Measurements from ENCODE around the gene DZIP1. TPM values are rescaled to one million over a fixed set of nuclear protein-coding genes. Genes with fewer than 3 reads are reported as not detected.

The DZIP1 gene
- total RNA-seq, 1 experiment from 2014 or later = 31.0 TPM

DNA sequence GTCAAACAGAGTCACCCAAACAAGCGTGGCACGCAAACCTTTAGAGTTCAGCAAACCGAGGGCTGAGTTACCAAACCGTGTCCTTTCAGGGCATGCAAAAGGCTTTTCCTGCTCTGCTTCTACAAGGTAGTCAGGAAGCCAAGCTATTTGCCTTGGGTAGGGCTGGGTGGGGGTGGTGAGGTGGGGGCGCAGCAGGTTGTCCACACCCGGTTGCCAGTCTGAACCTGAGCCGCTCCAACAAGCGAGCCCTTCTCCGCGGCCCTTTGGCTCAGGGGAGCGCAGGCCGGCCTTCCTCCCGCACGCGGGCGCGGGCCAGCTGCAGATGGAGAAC lies 92.3 kb downstream of the DZIP1 start:
- ATAC-seq (no peak), DNase-seq (ENCODE audit: low spot score) (no peak)
- TF ChIP-seq JAZF1 (CRISPR knock-in tag; IDR thresholded peaks at IDR 0.05) = no peak
- TF ChIP-seq TP53 (CRISPR knock-in tag; IDR thresholded peaks at IDR 0.05) = 0 out of 2 replicates have a peak, but pooled peaks have one; percentile 32
- TF ChIP-seq, protein P1, sequence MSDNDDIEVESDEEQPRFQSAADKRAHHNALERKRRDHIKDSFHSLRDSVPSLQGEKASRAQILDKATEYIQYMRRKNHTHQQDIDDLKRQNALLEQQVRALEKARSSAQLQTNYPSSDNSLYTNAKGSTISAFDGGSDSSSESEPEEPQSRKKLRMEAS (CRISPR knock-in tag; IDR thresholded peaks at IDR 0.05) = peak; percentile 50
- TF ChIP-seq, protein P2, sequence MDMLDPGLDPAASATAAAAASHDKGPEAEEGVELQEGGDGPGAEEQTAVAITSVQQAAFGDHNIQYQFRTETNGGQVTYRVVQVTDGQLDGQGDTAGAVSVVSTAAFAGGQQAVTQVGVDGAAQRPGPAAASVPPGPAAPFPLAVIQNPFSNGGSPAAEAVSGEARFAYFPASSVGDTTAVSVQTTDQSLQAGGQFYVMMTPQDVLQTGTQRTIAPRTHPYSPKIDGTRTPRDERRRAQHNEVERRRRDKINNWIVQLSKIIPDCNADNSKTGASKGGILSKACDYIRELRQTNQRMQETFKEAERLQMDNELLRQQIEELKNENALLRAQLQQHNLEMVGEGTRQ (CRISPR knock-in tag; IDR thresholded peaks at IDR 0.05) = 0 out of 2 replicates have a peak, but pooled peaks have one; percentile 3
- Mint-ChIP-seq H3K9me3 (no peaks in the 10 kb centered on the region), H3K4me3 (peak overlapping the region; percentile 56), H3K27ac (no peak overlapping the region), H3K27me3 (ENCODE audit: low read depth) (peaks cover 7% of the 10 kb centered on the region; the same call in 1 of the 2 replicates), H3K4me1 (peaks cover 48% of the 10 kb centered on the region), H3K36me3 (no peaks in the 10 kb centered on the region; the same call in 1 of the 2 replicates)
- CTCF ChIA-PET = interaction anchor here (0.6 to 2.8 kb wide), 27 partner anchors 9 to 765 kb away, joined by 3 to 31 read pairs (median 4); partner anchors contain the start of gene DZIP1
- POLR2A ChIA-PET = no interaction called here

DNA sequence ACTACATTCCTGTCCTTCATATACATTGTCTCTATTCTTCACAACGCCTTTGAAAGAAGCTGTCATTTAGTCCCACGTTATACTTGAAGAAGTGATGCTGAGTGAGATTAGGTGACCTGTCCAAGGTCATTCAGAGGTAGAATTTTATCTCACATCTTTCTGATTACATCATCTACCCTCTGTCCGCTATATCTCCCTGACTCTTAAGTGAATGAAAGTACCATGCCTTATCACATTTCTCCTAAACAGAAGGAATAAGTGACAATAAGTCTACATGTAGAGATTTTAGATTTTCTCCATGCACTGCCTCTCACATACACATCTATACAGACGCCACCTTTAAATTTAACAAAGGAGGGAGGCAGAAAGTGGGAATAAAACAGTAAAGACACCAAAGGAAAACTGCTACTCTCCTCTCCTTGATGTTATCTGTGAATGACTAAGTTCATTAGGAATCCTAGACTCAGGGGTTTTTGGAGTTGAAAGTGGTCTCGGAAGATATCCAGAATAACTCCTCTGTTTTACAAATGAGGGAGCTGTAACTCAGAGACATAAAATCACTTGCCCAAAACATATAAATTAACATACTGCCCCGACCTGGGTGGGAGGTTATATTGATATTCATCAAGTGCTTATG lies 96.9 kb downstream of the DZIP1 start:
- POLR2A ChIA-PET = interaction anchor here (0.7 kb wide), 1 partner anchor 73 kb away, joined by 9 read pairs; no protein-coding TSS in a partner anchor
- Mint-ChIP-seq H3K27ac (no peak overlapping the region), H3K4me1 (peaks cover 36% of the 10 kb centered on the region), H3K4me3 (no peak overlapping the region), H3K9me3 (no peaks in the 10 kb centered on the region), H3K36me3 (no peaks in the 10 kb centered on the region), H3K27me3 (ENCODE audit: low read depth) (no peaks in the 10 kb centered on the region)
- no peak for ATAC-seq
- CTCF ChIA-PET = interaction anchor here (0.6 to 1.8 kb wide), 4 partner anchors 11 to 358 kb away, joined by 3 to 10 read pairs (median 7); no protein-coding TSS in a partner anchor
- no peak for DNase-seq (ENCODE audit: low spot score)
- TF ChIP-seq NFE2L1 (CRISPR knock-in tag; IDR thresholded peaks at IDR 0.05) (no peak), CBFB (CRISPR knock-in tag; IDR thresholded peaks at IDR 0.05; ENCODE audit: low read depth) (no peak), GTF2I (CRISPR knock-in tag; conservative IDR thresholded peaks at IDR 0.05) (no peak)
- TF ChIP-seq, protein P3, sequence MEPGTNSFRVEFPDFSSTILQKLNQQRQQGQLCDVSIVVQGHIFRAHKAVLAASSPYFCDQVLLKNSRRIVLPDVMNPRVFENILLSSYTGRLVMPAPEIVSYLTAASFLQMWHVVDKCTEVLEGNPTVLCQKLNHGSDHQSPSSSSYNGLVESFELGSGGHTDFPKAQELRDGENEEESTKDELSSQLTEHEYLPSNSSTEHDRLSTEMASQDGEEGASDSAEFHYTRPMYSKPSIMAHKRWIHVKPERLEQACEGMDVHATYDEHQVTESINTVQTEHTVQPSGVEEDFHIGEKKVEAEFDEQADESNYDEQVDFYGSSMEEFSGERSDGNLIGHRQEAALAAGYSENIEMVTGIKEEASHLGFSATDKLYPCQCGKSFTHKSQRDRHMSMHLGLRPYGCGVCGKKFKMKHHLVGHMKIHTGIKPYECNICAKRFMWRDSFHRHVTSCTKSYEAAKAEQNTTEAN (CRISPR knock-in tag; IDR thresholded peaks at IDR 0.05) = no peak
- TF ChIP-seq, protein P4, sequence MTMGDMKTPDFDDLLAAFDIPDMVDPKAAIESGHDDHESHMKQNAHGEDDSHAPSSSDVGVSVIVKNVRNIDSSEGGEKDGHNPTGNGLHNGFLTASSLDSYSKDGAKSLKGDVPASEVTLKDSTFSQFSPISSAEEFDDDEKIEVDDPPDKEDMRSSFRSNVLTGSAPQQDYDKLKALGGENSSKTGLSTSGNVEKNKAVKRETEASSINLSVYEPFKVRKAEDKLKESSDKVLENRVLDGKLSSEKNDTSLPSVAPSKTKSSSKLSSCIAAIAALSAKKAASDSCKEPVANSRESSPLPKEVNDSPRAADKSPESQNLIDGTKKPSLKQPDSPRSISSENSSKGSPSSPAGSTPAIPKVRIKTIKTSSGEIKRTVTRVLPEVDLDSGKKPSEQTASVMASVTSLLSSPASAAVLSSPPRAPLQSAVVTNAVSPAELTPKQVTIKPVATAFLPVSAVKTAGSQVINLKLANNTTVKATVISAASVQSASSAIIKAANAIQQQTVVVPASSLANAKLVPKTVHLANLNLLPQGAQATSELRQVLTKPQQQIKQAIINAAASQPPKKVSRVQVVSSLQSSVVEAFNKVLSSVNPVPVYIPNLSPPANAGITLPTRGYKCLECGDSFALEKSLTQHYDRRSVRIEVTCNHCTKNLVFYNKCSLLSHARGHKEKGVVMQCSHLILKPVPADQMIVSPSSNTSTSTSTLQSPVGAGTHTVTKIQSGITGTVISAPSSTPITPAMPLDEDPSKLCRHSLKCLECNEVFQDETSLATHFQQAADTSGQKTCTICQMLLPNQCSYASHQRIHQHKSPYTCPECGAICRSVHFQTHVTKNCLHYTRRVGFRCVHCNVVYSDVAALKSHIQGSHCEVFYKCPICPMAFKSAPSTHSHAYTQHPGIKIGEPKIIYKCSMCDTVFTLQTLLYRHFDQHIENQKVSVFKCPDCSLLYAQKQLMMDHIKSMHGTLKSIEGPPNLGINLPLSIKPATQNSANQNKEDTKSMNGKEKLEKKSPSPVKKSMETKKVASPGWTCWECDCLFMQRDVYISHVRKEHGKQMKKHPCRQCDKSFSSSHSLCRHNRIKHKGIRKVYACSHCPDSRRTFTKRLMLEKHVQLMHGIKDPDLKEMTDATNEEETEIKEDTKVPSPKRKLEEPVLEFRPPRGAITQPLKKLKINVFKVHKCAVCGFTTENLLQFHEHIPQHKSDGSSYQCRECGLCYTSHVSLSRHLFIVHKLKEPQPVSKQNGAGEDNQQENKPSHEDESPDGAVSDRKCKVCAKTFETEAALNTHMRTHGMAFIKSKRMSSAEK (CRISPR knock-in tag; IDR thresholded peaks at IDR 0.05; ENCODE audit: borderline replicate concordance) = no peak

DNA sequence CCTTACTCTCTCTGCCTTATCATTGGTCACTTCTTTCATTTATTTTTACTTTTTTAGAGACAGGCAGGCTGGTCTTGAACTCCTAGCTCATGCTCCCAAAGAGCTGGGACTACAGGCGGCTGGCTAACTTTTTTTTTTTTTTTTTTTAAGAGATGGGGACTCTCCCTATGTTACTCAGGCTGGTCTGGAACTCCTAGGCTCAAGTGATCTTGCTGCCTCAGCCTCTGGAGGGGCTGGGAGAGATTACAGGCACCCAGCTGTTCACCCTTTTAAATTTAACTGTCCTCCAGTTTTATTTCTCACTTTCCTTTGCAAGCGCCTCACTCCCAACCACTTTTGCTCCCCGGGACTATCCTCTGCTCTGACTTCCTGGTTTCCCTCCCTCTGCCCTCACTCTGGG lies 97.6 kb downstream of the DZIP1 start:
- Mint-ChIP-seq H3K36me3 (no peaks in the 10 kb centered on the region), H3K27me3 (ENCODE audit: low read depth) (no peaks in the 10 kb centered on the region), H3K9me3 (no peaks in the 10 kb centered on the region), H3K27ac (0 out of 2 replicates have a peak overlapping the region, but pooled peaks have one; percentile 9), H3K4me1 (peaks cover 36% of the 10 kb centered on the region), H3K4me3 (no peak overlapping the region)
- CTCF ChIA-PET = interaction anchor here (0.6 to 1.8 kb wide), 9 partner anchors 10 to 1083 kb away, joined by 3 to 10 read pairs (median 3); no protein-coding TSS in a partner anchor
- peak; percentile 83 for ATAC-seq
- TF ChIP-seq ZBTB21 (CRISPR knock-in tag; IDR thresholded peaks at IDR 0.05; ENCODE audit: borderline replicate concordance) (no peak), MYBL2 (CRISPR knock-in tag; IDR thresholded peaks at IDR 0.05) (no peak)
- POLR2A ChIA-PET = interaction anchor here (0.7 kb wide), 1 partner anchor 72 kb away, joined by 9 read pairs; no protein-coding TSS in a partner anchor
- no peak for DNase-seq (ENCODE audit: low spot score)

DNA sequence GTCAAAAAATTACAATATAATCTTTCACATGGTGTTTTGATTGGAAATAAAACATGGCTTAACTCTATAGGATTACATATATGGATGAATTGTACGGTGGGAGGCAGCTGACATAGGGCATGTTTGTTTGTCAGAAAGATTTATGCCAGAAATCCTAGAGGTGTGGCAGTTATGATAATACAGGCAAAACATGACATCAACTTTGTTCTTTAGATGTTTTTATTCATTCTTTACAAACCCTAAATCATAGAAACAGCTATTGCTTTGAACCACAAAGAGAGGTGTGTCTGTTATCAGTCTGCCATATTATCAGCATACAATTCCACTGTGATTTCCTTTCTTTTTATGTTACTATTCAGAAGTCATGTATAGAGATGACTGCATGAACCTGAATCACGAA lies 100.2 kb downstream of the DZIP1 start:
- Mint-ChIP-seq H3K36me3 (no peaks in the 10 kb centered on the region), H3K27me3 (ENCODE audit: low read depth) (no peaks in the 10 kb centered on the region), H3K9me3 (no peaks in the 10 kb centered on the region), H3K4me3 (no peak overlapping the region), H3K27ac (no peak overlapping the region), H3K4me1 (peaks cover 32% of the 10 kb centered on the region)
- ChIA-PET CTCF (no interaction called here), POLR2A (no interaction called here)
- DNase-seq (ENCODE audit: low spot score) = no peak
- no peak for ATAC-seq
- no peak for TF ChIP-seq OVOL2 (CRISPR knock-in tag; IDR thresholded peaks at IDR 0.05; ENCODE audit: borderline replicate concordance)
- TF ChIP-seq NFYB (CRISPR knock-in tag; conservative IDR thresholded peaks at IDR 0.05; ENCODE audit: low read depth) = no peak
- no peak for TF ChIP-seq SOX15 (CRISPR knock-in tag; IDR thresholded peaks at IDR 0.05)
- TF ChIP-seq, protein P5, sequence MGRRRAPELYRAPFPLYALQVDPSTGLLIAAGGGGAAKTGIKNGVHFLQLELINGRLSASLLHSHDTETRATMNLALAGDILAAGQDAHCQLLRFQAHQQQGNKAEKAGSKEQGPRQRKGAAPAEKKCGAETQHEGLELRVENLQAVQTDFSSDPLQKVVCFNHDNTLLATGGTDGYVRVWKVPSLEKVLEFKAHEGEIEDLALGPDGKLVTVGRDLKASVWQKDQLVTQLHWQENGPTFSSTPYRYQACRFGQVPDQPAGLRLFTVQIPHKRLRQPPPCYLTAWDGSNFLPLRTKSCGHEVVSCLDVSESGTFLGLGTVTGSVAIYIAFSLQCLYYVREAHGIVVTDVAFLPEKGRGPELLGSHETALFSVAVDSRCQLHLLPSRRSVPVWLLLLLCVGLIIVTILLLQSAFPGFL (CRISPR knock-in tag; IDR thresholded peaks at IDR 0.05; ENCODE audit: borderline replicate concordance) = no peak
- TF ChIP-seq MYBL2 (CRISPR knock-in tag; IDR thresholded peaks at IDR 0.05) = no peak
- TF ChIP-seq, protein P6, sequence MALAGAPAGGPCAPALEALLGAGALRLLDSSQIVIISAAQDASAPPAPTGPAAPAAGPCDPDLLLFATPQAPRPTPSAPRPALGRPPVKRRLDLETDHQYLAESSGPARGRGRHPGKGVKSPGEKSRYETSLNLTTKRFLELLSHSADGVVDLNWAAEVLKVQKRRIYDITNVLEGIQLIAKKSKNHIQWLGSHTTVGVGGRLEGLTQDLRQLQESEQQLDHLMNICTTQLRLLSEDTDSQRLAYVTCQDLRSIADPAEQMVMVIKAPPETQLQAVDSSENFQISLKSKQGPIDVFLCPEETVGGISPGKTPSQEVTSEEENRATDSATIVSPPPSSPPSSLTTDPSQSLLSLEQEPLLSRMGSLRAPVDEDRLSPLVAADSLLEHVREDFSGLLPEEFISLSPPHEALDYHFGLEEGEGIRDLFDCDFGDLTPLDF (CRISPR knock-in tag; IDR thresholded peaks at IDR 0.05) = no peak
- no peak for TF ChIP-seq SMAD4 (CRISPR knock-in tag; IDR thresholded peaks at IDR 0.05)
- no peak for TF ChIP-seq JUN (CRISPR knock-in tag; IDR thresholded peaks at IDR 0.05)
- TF ChIP-seq TP53 (CRISPR knock-in tag; IDR thresholded peaks at IDR 0.05) = no peak
- TF ChIP-seq, protein P7, sequence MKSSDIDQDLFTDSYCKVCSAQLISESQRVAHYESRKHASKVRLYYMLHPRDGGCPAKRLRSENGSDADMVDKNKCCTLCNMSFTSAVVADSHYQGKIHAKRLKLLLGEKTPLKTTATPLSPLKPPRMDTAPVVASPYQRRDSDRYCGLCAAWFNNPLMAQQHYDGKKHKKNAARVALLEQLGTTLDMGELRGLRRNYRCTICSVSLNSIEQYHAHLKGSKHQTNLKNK (CRISPR knock-in tag; IDR thresholded peaks at IDR 0.05) = no peak
